PC-9 (cell line): ENCODE data around the gene CDK5. TPM values are rescaled to one million over a fixed set of nuclear protein-coding genes. Genes with fewer than 3 reads are reported as not detected.
A peak's percentile ranks its signal among the peaks of the same experiment; 100 is the strongest.

Experiments used
- BruUV-seq: library from RNA; stranded (reverse); fragments of 400-500 nt; replicated peaks from 2 replicates; lab custom pipeline; 2021; lab: Mats Ljungman, UMichigan
- CTCF ChIA-PET: fragments of 300-600 bp; sonication (Branson Sonifier 250); formaldehyde crosslinking; loops from one replicate; lab custom pipeline; 2022; ENCODE audit warnings: antibody characterized with exemption; lab: Charles Lee
- POLR2A ChIA-PET: fragments of 300-600 bp; sonication (Branson Sonifier 250); formaldehyde crosslinking; loops from one replicate; lab custom pipeline; 2022; ENCODE audit warnings: antibody characterized with exemption; ENCODE audit not compliant: unreplicated experiment; lab: Charles Lee
- DNase-seq, 2 experiments: peaks; one replicate each; pipeline versions ENCODE4 v3.0.0 to v3.0.0-alpha.2; 2015 to 2022; ENCODE audit warnings: mixed read lengths in 1 of 2
- H2AFZ ChIP-seq: fragments of 200-600 bp; sonication (generic); 2 replicates; pipeline ENCODE4 v1.8.1; 2017; ENCODE audit warnings: antibody characterized with exemption
- H3F3A ChIP-seq: fragments of 200-600 bp; sonication (generic); 2 replicates; pipeline ENCODE4 v1.8.1; 2017; ENCODE audit warnings: antibody characterized with exemption, mild to moderate bottlenecking, low read depth; ENCODE audit not compliant: insufficient read depth
- H3K27ac ChIP-seq: fragments of 200-600 bp; sonication (generic); 2 replicates; pipeline ENCODE4 v1.6.1; 2016; ENCODE audit warnings: mixed run types
- H3K27me3 ChIP-seq: fragments of 200-600 bp; sonication (generic); 2 replicates; pipeline ENCODE4 v1.6.1; 2016; ENCODE audit warnings: low read depth, mixed run types; ENCODE audit not compliant: insufficient read depth
- H3K36me3 ChIP-seq: fragments of 200-600 bp; sonication (generic); 2 replicates; pipeline ENCODE4 v1.6.1; 2016; ENCODE audit warnings: low read depth, mixed run types
- H3K4me1 ChIP-seq: fragments of 200-600 bp; sonication (generic); replicated peaks from 2 replicates; pipeline ENCODE4 v1.6.1; 2016; ENCODE audit warnings: mixed run types; ENCODE audit not compliant: insufficient read depth
- H3K4me2 ChIP-seq: fragments of 200-600 bp; sonication (generic); 2 replicates; pipeline ENCODE4 v1.6.1; 2017; ENCODE audit warnings: mixed run types
- H3K4me3 ChIP-seq: fragments of 200-600 bp; sonication (generic); 2 replicates; pipeline ENCODE4 v1.6.1; 2016; ENCODE audit warnings: mixed run types
- H3K79me2 ChIP-seq: fragments of 200-600 bp; sonication (generic); 2 replicates; pipeline ENCODE4 v1.6.1; 2017; ENCODE audit warnings: low read depth, mixed run types
- H3K9me2 ChIP-seq: fragments of 200-600 bp; sonication (generic); 2 replicates; pipeline ENCODE4 v1.8.1; 2017; ENCODE audit warnings: mild to moderate bottlenecking; ENCODE audit not compliant: insufficient read depth
- H3K9me3 ChIP-seq: fragments of 200-600 bp; sonication (generic); 2 replicates; pipeline ENCODE4 v1.8.1; 2016; ENCODE audit warnings: low read depth; ENCODE audit not compliant: insufficient read depth
- H4K20me1 ChIP-seq: fragments of 200-600 bp; sonication (generic); 2 replicates; pipeline ENCODE4 v1.8.1; 2017; ENCODE audit not compliant: insufficient read depth
- CTCF ChIP-seq: fragments of 200-600 bp; sonication (generic); conservative IDR thresholded peaks from 2 replicates; pipeline ENCODE4 v1.6.1; 2017; ENCODE audit warnings: mixed run types, antibody characterized with exemption, mild to moderate bottlenecking, moderate library complexity
- EZH2 ChIP-seq: fragments of 200-600 bp; sonication (generic); IDR thresholded peaks from 2 replicates; pipeline ENCODE4 v1.8.0; 2017; ENCODE audit warnings: antibody characterized with exemption, low read depth
- intact Hi-C: fragments of 100-400 bp; cut with micrococcal nuclease; formaldehyde crosslinking; loops from one replicate; pipeline ENCODE4 v1.10.0; 2022; ENCODE audit not compliant: unreplicated experiment
- total RNA-seq: library from RNA; stranded (reverse); gene quantifications from 2 replicates; pipeline ENCODE4 v1.2.3, GENCODE V29; 2021

CDK5 gene
- total RNA-seq, 1 experiment from 2014 or later: 45.7 TPM

GRCh38 chr7:151076863-151077704 lies 19.4 kb upstream of the CDK5 start:
- Histone ChIP-seq H3K4me2 (no peak overlapping the region), H3K27ac (no peak overlapping the region), H4K20me1 (peaks cover 8% of the 10 kb centered on the region; the same call in 1 of the 2 replicates), H3K4me3 (no peak overlapping the region), H3K36me3 (peaks cover 3% of the 10 kb centered on the region; the same call in 1 of the 2 replicates), H3F3A (peaks cover 56% of the 10 kb centered on the region), H3K9me3 (no peaks in the 10 kb centered on the region), H3K27me3 (no peaks in the 10 kb centered on the region), H2AFZ (no peak overlapping the region), H3K4me1 (peaks cover 14% of the 10 kb centered on the region), H3K79me2 (peaks cover 27% of the 10 kb centered on the region), H3K9me2 (no peaks in the 10 kb centered on the region)
- DNase-seq: peak in 1 of 2 experiments; percentile 48
- BruUV-seq: no TSS peak
- intact Hi-C loops: no loop called here
- TF ChIP-seq CTCF (peak; percentile 53), EZH2 (no peak)
- ChIA-PET POLR2A (interaction anchor here (0.6 kb wide), 1 partner anchor 9 kb away, joined by 5 read pairs; no protein-coding TSS in a partner anchor), CTCF (interaction anchor here (0.5 kb wide), 1 partner anchor 14 kb away, joined by 4 read pairs; no protein-coding TSS in a partner anchor)

GRCh38 chr7:151075978-151076426 lies 18.3 kb upstream of the CDK5 start:
- TF ChIP-seq EZH2 (no peak), CTCF (no peak)
- no peaks in the 10 kb centered on the region for H3K9me2 ChIP-seq
- ChIA-PET POLR2A (interaction anchor here (0.6 kb wide), 1 partner anchor 1079 kb away, joined by 8 read pairs; no protein-coding TSS in a partner anchor), CTCF (no interaction called here)
- intact Hi-C loops: no loop called here
- peaks cover 45% of the 10 kb centered on the region for H3F3A ChIP-seq
- no peak overlapping the region for H3K27ac ChIP-seq
- H4K20me1 ChIP-seq: peaks cover 8% of the 10 kb centered on the region; the same call in 1 of the 2 replicates
- no peak overlapping the region for H3K4me3 ChIP-seq
- no peak for DNase-seq
- no peak overlapping the region for H2AFZ ChIP-seq
- H3K9me3 ChIP-seq: no peaks in the 10 kb centered on the region
- peaks cover 6% of the 10 kb centered on the region for H3K4me1 ChIP-seq
- peaks cover 20% of the 10 kb centered on the region for H3K79me2 ChIP-seq
- H3K27me3 ChIP-seq: no peaks in the 10 kb centered on the region
- no peak overlapping the region for H3K4me2 ChIP-seq
- peaks cover 3% of the 10 kb centered on the region; the same call in 1 of the 2 replicates for H3K36me3 ChIP-seq
- BruUV-seq: TSS peak; percentile 8

- intact Hi-C loops: no loop called here
- Histone ChIP-seq H3K9me2 (no peaks in the 10 kb centered on the region), H3K79me2 (peaks cover 20% of the 10 kb centered on the region), H3F3A (peaks cover 43% of the 10 kb centered on the region), H3K27ac (no peak overlapping the region), H3K9me3 (no peaks in the 10 kb centered on the region), H3K4me2 (no peak overlapping the region), H3K4me1 (peaks cover 6% of the 10 kb centered on the region), H3K27me3 (no peaks in the 10 kb centered on the region), H3K36me3 (peaks cover 3% of the 10 kb centered on the region; the same call in 1 of the 2 replicates), H3K4me3 (no peak overlapping the region), H4K20me1 (peaks cover 8% of the 10 kb centered on the region; the same call in 1 of the 2 replicates), H2AFZ (no peak overlapping the region)
- POLR2A ChIA-PET: interaction anchor here (0.6 kb wide), 1 partner anchor 1079 kb away, joined by 8 read pairs; no protein-coding TSS in a partner anchor
- CTCF ChIA-PET: no interaction called here
- no TSS peak for BruUV-seq
- TF ChIP-seq CTCF (no peak), EZH2 (no peak)
- DNase-seq: no peak
These were observed 17.9 kb upstream of the CDK5 start for GRCh38 chr7:151075662-151075971.
